DOHH2 (cell line): Measurements from ENCODE around the gene SLC26A2.

Experiments
- H3F3A ChIP-seq: fragments of 200-600 bp; sonication (generic), shearing (Covaris generic); 2 replicates; pipeline ENCODE4 v1.6.0; 2016; ENCODE audit warnings: antibody characterized with exemption, mild to moderate bottlenecking; ENCODE audit not compliant: control insufficient read depth, insufficient read depth
- H3K27ac ChIP-seq: fragments of 200-600 bp; sonication (generic); 2 replicates; pipeline ENCODE4 v1.5.1; 2014; ENCODE audit warnings: low read depth, mild to moderate bottlenecking, low read length, moderate library complexity
- H3K27me3 ChIP-seq: fragments of 200-600 bp; sonication (generic); 2 replicates; pipeline ENCODE4 v1.6.1; 2014; ENCODE audit warnings: mild to moderate bottlenecking, low read length, mixed read lengths; ENCODE audit not compliant: control insufficient read depth
- H3K36me3 ChIP-seq: fragments of 200-600 bp; sonication (generic); 2 replicates; pipeline ENCODE4 v1.6.1; 2014; ENCODE audit warnings: mild to moderate bottlenecking, low read length, moderate library complexity, mixed read lengths; ENCODE audit not compliant: control insufficient read depth
- H3K4me1 ChIP-seq: fragments of 200-600 bp; sonication (generic); 2 replicates; pipeline ENCODE4 v1.6.1; 2014; ENCODE audit warnings: mild to moderate bottlenecking, low read length, mixed read lengths; ENCODE audit not compliant: control insufficient read depth
- H3K4me2 ChIP-seq: fragments of 200-600 bp; sonication (generic); 2 replicates; pipeline ENCODE4 v1.6.0; 2014; ENCODE audit warnings: mild to moderate bottlenecking, low read length, moderate library complexity
- H3K4me3 ChIP-seq: fragments of 200-600 bp; sonication (generic); 2 replicates; pipeline ENCODE4 v1.5.1; 2014; ENCODE audit warnings: mild to moderate bottlenecking, low read length, mixed read lengths
- H3K79me2 ChIP-seq: fragments of 200-600 bp; sonication (generic); 2 replicates; pipeline ENCODE4 v1.6.1; 2014; ENCODE audit warnings: mild to moderate bottlenecking, low read length, mixed read lengths; ENCODE audit not compliant: control insufficient read depth
- H3K9me2 ChIP-seq: fragments of 200-600 bp; sonication (generic); replicated peaks from 2 replicates; pipeline ENCODE4 v1.6.1; 2014; ENCODE audit warnings: mild to moderate bottlenecking, low read length, mixed read lengths; ENCODE audit not compliant: control insufficient read depth
- H3K9me3 ChIP-seq: fragments of 200-600 bp; sonication (generic); 2 replicates; pipeline ENCODE4 v1.6.1; 2014; ENCODE audit warnings: antibody characterized with exemption, low read length, mixed read lengths; ENCODE audit not compliant: control insufficient read depth, insufficient read depth
- H4K20me1 ChIP-seq: fragments of 200-600 bp; sonication (generic); 2 replicates; pipeline ENCODE4 v1.6.0; 2014; ENCODE audit warnings: low read depth, mild to moderate bottlenecking, antibody characterized with exemption, low read length, moderate library complexity; ENCODE audit not compliant: control insufficient read depth, insufficient read depth
- EZH2phosphoT487 ChIP-seq: fragments of 200-600 bp; sonication (generic); IDR thresholded peaks from 2 replicates; pipeline ENCODE4 v1.6.1; 2017; ENCODE audit warnings: borderline replicate concordance, mild to moderate bottlenecking, antibody characterized with exemption, low read length, moderate library complexity, mixed read lengths
- TF ChIP-seq, protein P1 (sequence below): fragments of 200-600 bp; sonication (generic); IDR thresholded peaks from one replicate; pipeline ENCODE4 v1.5.1; 2014; ENCODE audit warnings: antibody characterized with exemption, mild to moderate bottlenecking, low read depth, low read length; ENCODE audit not compliant: poor library complexity, severe bottlenecking

The SLC26A2 gene

DNA sequence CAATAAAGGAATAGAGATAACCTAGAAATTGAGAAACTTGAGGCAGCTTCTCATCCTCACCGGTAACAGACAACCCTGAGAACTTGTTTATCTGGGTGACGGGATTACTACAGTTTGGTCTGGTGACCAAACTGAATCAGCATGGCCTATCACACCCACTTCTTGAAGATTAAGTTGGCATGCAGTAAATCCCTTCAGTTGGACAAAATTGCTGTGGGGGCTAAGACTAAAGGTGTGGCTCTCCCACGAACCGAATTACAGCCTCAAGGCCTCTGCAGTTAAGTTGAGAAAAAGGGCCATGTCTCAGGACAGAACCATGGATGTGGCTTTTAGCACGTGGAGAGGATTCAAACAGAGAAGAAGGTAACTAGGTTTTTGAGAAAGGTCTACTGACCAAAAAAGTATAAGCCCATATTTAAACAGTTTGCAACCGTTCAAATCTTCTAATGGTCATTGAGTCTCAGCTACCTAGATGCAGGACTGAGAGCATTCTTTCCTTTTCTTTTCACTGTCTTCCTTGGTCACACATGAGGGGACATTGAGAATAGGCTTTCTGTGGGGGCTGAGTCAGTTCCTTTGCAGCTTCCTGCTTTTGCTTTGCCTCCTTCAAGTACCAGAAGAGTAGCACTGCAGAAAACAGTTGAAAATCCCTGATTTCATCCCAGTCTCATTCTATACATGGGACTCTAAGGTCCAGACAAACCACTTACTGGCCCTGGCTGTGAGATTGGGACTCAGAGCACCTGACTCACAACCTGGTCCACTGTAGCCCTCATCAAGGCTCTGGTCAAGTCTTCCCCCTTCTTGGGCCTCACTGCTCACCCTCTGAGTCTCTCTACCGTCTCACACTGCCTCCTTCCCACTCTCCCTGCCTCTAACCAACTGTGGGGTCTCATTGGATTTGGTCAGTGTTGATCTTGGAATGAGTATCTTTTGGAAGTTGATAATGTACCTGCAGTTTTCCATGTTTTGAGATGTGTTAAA lies 46.8 kb upstream of the SLC26A2 start:
- Histone ChIP-seq H3K36me3 (no peaks in the 10 kb centered on the region), H3K27ac (no peak overlapping the region), H3K27me3 (peaks cover 28% of the 10 kb centered on the region), H3F3A (no peaks in the 10 kb centered on the region), H3K4me1 (peaks cover 8% of the 10 kb centered on the region), H3K4me2 (no peak overlapping the region), H3K9me3 (no peaks in the 10 kb centered on the region), H4K20me1 (no peaks in the 10 kb centered on the region), H3K79me2 (no peaks in the 10 kb centered on the region), H3K9me2 (no peaks in the 10 kb centered on the region), H3K4me3 (no peak overlapping the region)
- TF ChIP-seq EZH2phosphoT487: no peak
- TF ChIP-seq, protein P1, sequence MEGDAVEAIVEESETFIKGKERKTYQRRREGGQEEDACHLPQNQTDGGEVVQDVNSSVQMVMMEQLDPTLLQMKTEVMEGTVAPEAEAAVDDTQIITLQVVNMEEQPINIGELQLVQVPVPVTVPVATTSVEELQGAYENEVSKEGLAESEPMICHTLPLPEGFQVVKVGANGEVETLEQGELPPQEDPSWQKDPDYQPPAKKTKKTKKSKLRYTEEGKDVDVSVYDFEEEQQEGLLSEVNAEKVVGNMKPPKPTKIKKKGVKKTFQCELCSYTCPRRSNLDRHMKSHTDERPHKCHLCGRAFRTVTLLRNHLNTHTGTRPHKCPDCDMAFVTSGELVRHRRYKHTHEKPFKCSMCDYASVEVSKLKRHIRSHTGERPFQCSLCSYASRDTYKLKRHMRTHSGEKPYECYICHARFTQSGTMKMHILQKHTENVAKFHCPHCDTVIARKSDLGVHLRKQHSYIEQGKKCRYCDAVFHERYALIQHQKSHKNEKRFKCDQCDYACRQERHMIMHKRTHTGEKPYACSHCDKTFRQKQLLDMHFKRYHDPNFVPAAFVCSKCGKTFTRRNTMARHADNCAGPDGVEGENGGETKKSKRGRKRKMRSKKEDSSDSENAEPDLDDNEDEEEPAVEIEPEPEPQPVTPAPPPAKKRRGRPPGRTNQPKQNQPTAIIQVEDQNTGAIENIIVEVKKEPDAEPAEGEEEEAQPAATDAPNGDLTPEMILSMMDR: no peak

DNA sequence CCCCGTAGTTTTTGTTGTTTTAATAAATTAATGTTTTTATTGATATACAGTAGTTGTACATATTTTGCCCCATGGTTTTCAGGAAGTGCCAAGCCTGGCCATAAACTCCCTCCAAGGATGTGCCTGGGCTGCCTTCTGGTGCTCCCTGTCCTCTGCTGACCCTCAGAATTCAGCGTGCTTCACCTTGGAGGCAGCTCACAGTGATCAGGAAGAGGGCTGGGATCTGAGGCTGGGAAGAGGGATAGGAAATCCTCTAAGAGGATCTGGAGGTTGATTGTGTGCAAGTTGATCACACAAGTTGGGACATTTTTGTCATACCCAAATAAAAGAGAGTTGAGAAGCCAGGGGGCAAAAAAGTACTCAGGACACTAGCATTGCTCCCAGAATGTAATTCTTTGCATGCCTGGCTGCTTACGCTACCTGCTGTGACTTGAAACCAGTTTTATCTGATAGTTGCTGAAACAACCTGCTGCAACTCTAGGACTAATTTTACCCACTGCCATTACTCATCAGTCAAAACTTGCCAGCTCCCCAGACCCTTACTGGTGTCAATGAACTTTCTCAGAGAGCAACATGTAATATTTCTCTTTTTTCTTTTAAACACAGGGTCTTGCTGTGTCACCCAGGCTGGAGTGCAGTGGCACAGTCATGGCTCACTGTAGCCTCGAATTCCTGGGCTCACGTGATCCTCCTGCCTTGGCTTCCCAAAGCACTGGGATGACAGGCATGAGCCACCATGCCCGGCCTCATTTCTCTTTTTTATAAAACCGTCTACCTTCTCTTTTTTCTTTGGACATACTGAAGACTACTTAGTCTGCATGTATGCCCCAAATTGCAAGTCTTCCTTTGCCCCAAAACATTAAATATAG lies 44.9 kb upstream of the SLC26A2 start:
- Histone ChIP-seq H3K27me3 (peaks cover 16% of the 10 kb centered on the region), H4K20me1 (no peaks in the 10 kb centered on the region), H3K9me2 (no peaks in the 10 kb centered on the region), H3K79me2 (no peaks in the 10 kb centered on the region), H3F3A (no peaks in the 10 kb centered on the region), H3K36me3 (no peaks in the 10 kb centered on the region), H3K4me3 (no peak overlapping the region), H3K4me2 (no peak overlapping the region), H3K4me1 (peaks cover 8% of the 10 kb centered on the region), H3K9me3 (no peaks in the 10 kb centered on the region), H3K27ac (no peak overlapping the region)
- TF ChIP-seq, protein P1: no peak
- no peak for TF ChIP-seq EZH2phosphoT487

DNA sequence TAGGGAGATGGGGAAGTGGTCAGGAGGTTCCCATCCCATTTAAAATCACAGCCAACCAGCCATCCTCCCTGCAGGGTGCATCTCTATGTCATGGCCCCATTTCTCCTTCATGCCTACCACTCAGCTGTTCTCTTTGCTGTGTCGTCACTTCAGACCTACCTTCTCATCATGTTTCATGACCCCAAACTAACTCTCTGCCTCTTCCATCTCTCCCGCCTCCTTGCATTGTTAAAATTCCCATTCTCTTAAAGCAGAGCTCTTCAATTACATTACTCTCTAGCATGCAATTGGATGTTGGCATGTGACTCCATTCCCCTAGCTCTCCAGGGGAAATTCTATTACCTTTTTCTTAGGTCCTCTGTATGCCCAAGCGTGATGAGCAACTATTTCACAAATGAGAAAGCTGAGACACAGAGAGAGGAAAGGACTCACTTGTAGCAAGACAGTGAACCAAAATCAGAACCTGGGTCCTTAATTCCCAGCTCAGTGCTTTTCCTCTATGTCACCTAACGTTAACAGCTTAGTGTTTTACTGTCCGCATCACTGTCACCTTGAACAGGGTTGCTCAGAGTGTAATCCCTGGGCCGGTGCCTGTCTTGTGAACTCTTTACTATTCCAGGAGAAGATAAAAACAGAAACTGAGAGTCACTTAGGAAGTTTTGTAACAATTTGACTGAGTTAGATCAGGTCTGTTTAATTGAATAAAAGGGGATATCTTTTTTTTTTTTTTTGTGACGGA lies 44.1 kb upstream of the SLC26A2 start:
- TF ChIP-seq, protein P1: no peak
- no peak for TF ChIP-seq EZH2phosphoT487
- no peak overlapping the region for H3K27ac ChIP-seq

More for the DNA sequence above, 44.1 kb upstream of the SLC26A2 start:
- Histone ChIP-seq H3F3A (no peaks in the 10 kb centered on the region), H3K79me2 (no peaks in the 10 kb centered on the region), H3K4me3 (no peak overlapping the region), H3K4me1 (peaks cover 8% of the 10 kb centered on the region), H3K9me3 (no peaks in the 10 kb centered on the region), H3K36me3 (no peaks in the 10 kb centered on the region), H3K27me3 (peaks cover 10% of the 10 kb centered on the region; the same call in 1 of the 2 replicates), H4K20me1 (no peaks in the 10 kb centered on the region), H3K4me2 (no peak overlapping the region), H3K9me2 (no peaks in the 10 kb centered on the region)
